ENCODE results near the gene HNRNPUL1. TPM values are rescaled to one million over a fixed set of nuclear protein-coding genes. Genes with fewer than 3 reads are reported as not detected.
A peak's percentile ranks its signal among the peaks of the same experiment; 100 is the strongest.

The HNRNPUL1 gene
- total RNA-seq, 1 donor from 2014 or later = 108 TPM

DNA sequence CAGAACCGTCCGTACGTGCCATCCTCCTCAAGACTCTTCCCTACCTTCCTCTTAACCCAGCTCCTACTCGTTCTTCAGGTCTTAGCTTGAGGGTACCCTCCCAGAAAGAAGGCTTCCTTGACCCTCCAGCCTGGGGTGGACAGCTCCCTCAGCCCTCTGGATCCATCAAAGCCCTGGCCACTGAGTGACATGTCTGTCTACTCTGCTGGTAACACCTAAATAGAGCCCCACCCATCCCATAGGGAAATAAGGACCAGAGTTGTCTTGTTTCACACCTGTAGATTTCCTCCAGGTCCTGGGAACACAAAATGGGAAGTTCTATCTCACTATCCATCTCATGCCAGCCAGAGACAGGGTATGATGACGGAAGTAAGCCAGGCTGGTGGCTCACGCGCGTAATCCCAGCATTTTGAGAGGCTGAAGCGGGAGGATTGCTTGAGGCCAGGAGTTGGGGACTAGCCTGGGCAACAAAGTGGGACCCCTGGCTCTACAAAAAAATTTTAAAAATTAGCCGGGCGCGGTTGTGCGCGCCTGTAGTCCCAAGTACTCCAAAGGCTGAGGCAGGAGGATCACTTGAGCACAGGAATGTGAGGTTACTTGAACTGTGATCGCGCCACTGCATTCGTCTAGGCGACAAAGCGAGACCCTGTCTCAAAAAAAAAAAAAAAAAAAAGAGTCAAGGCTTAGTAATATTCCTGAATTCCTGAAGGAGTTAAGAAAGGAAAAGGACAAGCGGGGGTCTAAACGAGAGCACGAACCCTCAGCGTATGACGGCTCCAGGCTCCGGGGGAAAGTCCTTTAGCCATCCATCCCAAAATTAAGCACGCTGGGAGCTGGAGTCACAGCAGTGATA is 45.2 kb downstream of the HNRNPUL1 start:
- DNase-seq = peak; percentile 68

DNA sequence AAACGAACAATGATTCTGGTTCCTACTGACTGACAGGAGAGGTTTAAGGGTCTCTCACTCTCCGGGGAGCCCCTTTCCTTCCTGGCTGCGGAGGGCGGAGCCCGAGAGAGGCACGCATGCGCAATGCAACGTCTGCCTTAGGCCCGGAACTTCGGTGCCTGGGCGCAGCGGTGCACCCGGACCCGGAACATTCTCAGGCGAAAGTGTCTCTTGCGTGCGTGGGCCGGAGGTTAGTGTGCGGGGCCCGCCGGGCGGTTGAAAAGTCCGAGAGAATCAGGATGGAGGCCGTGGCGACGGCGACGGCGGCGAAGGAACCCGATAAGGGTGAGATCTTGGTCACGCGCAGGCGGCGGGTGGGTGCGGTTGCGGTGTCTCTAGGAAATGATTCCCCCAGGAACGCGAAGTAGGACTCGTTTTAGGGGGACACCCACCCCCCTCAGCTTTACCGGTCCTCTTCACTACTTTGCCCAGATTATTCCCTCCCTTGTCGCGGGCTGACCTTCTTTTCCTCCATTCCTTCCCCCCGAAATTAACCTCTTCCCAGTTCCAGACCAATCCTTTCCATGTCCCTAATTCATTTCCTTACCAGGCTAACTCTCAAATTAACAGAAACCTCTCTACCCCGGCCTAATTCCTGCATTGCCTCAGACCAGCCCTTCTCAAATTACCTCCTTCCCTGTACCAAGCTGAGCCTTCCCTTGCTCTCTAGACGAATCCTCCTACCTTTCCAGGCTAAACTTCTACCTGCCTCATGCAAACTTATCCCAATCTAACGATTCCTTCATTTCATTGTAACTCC is 46.1 kb downstream of the HNRNPUL1 start, which contains the start of gene CCDC97:
Gene CCDC97 (plus strand): TSS at position 140 of the 799 bp plus-strand sequence. CDS start 139 bp downstream, at position 279.
- DNase-seq = peak; percentile 89

- no peak for DNase-seq
Measured at GRCh38 chr19:41311072-41311471, 46.9 kb downstream of the HNRNPUL1 start.

DNA sequence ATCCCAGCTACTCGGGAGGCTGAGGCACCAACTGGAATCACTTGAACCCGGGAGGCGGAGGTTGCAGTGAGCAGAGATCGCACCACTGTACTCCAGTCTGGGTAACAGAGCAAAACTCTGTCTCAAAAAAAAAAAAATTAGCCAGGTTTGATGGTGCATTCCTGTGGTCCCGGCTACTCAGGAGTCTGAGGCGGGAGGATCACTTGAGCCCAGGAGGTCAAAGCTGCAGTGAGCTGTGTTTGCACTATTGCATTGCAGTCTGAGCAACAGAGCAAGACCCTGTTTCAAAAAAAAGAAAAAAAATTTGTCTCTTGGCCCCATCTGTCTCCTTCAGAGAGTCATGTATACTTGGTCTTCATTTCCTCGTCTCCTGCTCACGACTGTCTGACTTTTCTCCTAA is 47.4 kb downstream of the HNRNPUL1 start:
- DNase-seq = no peak

- DNase-seq = no peak
Measured at GRCh38 chr19:41316306-41316920, 52.2 kb downstream of the HNRNPUL1 start.

GRCh38 chr19:41318696-41319499 is 54.7 kb downstream of the HNRNPUL1 start:
- DNase-seq = no peak

GRCh38 chr19:41319500-41320184 is 55.5 kb downstream of the HNRNPUL1 start:
- DNase-seq = no peak

DNA sequence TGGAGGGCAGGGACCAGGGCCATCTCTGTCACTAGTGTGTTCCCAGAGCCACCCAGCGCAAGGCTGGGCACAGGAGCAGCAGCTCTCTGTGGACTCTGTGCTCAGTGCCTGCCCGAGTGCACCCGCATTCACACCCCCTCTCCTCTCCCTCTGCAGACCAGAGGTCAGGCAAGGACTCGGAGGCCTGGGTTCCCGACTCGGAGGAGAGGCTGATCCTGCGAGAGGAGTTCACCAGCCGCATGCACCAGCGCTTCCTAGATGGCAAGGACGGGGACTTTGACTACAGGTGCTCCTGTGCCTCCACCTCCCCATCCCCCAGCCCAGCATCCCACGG is 56.0 kb downstream of the HNRNPUL1 start:
- DNase-seq = no peak

DNA sequence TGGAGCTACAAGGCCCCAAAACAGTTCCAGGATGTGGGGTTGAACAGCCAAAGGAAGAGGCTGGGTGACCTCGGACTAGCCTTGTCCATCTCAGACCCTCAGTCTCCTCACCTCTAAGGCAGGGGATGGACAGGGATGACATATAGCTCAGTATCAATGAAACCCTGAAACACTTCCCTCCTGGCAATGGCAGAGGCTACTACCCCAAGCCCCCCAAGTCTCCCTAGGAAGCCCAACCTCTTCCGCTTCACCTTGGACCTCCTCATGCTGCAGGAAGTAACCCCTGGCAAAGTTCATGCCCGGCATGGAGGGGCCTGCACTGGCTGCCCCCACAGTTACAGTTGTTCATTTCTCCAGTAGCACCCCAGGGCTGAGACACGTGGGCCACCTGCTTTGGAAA is 56.4 kb downstream of the HNRNPUL1 start:
- no peak for DNase-seq

- no peak for DNase-seq
Measured at GRCh38 chr19:41321204-41321599, 57.0 kb downstream of the HNRNPUL1 start.

- peak; percentile 28 for DNase-seq
Measured at GRCh38 chr19:41321600-41322270, 57.6 kb downstream of the HNRNPUL1 start.

- no peak for DNase-seq
Measured at GRCh38 chr19:41322451-41322850, 58.3 kb downstream of the HNRNPUL1 start.

DNA sequence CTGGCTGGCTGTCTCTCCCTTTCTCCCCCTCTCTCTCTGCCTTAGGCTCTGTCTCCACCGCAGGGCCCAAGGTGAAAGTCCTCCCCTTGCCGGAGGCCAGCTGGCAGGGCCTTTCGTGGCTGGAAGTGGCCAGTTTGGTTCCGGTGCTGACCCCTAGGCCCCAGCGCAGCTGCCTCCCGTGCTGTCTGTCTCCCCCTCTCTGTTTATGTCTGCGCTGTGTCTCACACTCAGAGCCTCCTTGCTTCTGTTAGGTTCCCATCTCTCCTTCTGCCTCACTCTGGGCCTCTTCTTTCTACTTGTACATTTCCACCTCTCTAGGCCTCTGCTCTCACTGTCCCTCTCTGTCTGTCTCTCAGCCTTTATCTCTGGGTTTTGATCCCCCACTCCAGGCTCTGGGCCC is 58.9 kb downstream of the HNRNPUL1 start:
- DNase-seq = no peak

DNA sequence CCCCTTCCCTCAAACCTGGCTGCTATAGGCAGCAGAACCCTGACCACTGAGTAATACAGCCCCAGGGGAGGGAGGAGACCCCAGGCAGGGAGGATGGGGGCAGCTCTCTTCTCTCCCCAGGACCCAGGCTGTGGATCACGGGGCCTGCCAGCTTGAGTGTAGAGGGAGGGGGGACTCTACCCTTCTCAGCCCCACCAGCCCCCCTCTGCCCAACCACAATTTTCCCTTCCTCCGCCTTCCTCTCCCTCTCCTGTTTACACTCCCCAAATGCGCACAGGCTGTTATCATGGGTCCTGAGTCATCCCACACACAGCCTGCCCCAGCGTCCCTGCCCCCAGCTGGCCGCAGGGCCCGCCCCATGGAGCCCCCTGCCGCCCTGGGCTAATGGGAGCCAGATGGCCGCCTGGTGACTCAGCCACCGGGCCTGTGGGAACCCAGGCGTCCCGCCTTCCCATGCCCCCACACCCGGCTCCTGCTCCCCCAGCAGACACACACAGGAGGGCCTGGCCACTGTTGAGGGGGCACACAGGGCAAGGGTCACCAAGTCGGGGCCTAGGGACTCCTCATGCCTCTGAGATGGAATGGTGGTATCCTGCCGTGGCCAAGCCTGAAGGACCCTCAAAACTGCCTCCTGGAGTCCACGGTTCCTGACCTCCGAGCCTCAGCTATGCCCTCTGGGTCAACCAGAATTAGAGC is 59.4 kb downstream of the HNRNPUL1 start:
- no peak for DNase-seq

GRCh38 chr19:41324231-41324702 is 60.1 kb downstream of the HNRNPUL1 start:
- no peak for DNase-seq

GRCh38 chr19:41324921-41325639 is 60.9 kb downstream of the HNRNPUL1 start:
- DNase-seq = no peak

- DNase-seq = no peak
Measured at GRCh38 chr19:41325640-41325946, 61.4 kb downstream of the HNRNPUL1 start.

DNA sequence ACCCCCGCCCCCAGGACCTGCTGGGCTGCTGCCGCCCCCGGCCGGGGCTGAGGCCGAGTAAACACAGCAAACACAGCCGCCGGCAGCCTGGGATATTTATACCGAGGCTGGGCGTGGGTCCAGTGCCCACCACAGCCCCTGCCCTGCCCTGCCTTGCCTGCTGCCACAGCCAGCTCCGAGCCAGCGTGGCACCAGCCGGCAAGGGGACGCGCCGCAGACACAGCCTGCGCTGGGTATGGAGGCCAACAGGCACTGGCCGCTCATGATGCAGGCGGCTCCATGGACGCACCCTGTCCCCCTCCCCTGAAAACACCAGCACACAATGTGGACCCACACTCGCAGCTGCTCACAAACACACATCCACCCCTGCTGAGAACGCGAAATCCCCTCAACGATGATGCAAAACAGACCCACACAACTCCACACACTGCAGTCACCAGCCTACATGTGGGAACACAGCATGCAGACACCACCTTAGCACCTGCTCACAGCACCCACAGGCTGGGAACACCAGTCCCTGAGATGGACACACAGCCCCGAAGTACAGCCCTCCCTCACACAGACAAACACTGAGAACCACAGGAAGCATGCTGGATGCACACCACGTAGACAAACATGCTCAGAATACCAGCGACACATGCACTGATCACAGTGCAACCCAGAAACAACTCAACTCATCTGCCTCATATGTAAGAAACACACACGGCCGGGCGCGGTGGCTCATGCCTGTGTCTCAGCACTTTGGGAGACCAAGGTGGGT is 62.0 kb downstream of the HNRNPUL1 start:
- DNase-seq = peak; percentile 37

- DNase-seq = peak; percentile 27
Measured at GRCh38 chr19:41327076-41327575, 63.0 kb downstream of the HNRNPUL1 start.
